Keratinocyte (primary cell): Measurements from ENCODE around the gene TDRD3. TPM values are rescaled to one million over a fixed set of nuclear protein-coding genes. Genes with fewer than 3 reads are reported as not detected.

Experiments used
- DNase-seq: peaks from one replicate; pipeline ENCODE4 v3.0.0-alpha.2; 2011; ENCODE audit warnings: low read depth, missing footprints, low spot score
- FAIRE-seq: peaks from 2 replicates; lab custom pipeline; 2011; peaks lifted over from hg19 to GRCh38; lab: Jason Lieb, UNC
- H2AFZ ChIP-seq: 2 replicates; pipeline ENCODE4 v1.6.0; 2012; ENCODE audit warnings: low read length, control low read depth, inconsistent platforms; ENCODE audit not compliant: control insufficient read depth
- H3K27ac ChIP-seq: 2 replicates; pipeline ENCODE4 v1.5.1; 2011; ENCODE audit warnings: low read length; ENCODE audit not compliant: control insufficient read depth, insufficient read depth
- H3K27me3 ChIP-seq: 3 replicates; pipeline ENCODE4 v1.6.0; 2011; ENCODE audit warnings: low read length; ENCODE audit not compliant: control insufficient read depth, insufficient read depth; ENCODE audit errors: extremely low read depth
- H3K36me3 ChIP-seq, 2 experiments: 2 replicates in 1 of 2; 3 replicates in 1 of 2; pipeline ENCODE4 v1.5.1; 2011; ENCODE audit warnings: low read length in 2 of 2, mild to moderate bottlenecking in 1 of 2; ENCODE audit not compliant: control insufficient read depth in 2 of 2, insufficient read depth in 2 of 2; ENCODE audit errors: extremely low read depth in 1 of 2
- H3K4me1 ChIP-seq: 3 replicates; pipeline ENCODE4 v1.5.1; 2011; ENCODE audit warnings: low read length; ENCODE audit not compliant: control insufficient read depth, insufficient read depth; ENCODE audit errors: extremely low read depth
- H3K4me2 ChIP-seq: 3 replicates; pipeline ENCODE4 v1.6.0; 2011; ENCODE audit warnings: low read depth, low read length; ENCODE audit not compliant: control insufficient read depth, insufficient read depth; ENCODE audit errors: extremely low read depth
- H3K4me3 ChIP-seq, 3 experiments: fragments of 200-600 bp in 1 of 3; sonication (generic) in 1 of 3; 2 replicates in 2 of 3; 3 replicates in 1 of 3; pipeline ENCODE4 v1.5.1; 2011 to 2016; ENCODE audit warnings: low read length in 3 of 3, mild to moderate bottlenecking in 3 of 3, control low read depth in 2 of 3, inconsistent platforms in 1 of 3, low read depth in 1 of 3, mixed read lengths in 1 of 3, mixed run types in 1 of 3, moderate library complexity in 1 of 3; ENCODE audit not compliant: control insufficient read depth in 2 of 3, insufficient read depth in 2 of 3; ENCODE audit errors: extremely low read depth in 1 of 3
- H3K79me2 ChIP-seq: 2 replicates; pipeline ENCODE4 v1.6.0; 2012; ENCODE audit warnings: low read length; ENCODE audit not compliant: control insufficient read depth, insufficient read depth
- H3K9ac ChIP-seq: 3 replicates; pipeline ENCODE4 v1.6.0; 2011; ENCODE audit warnings: low read length; ENCODE audit not compliant: control insufficient read depth, insufficient read depth; ENCODE audit errors: extremely low read depth
- H3K9me1 ChIP-seq: 3 replicates; pipeline ENCODE4 v1.6.0; 2011; ENCODE audit warnings: low read length; ENCODE audit not compliant: control insufficient read depth, insufficient read depth; ENCODE audit errors: extremely low read depth
- H3K9me3 ChIP-seq: 2 replicates; pipeline ENCODE4 v1.5.1; 2012; ENCODE audit warnings: low read depth, low read length; ENCODE audit not compliant: control insufficient read depth
- H4K20me1 ChIP-seq: 3 replicates; pipeline ENCODE4 v1.6.0; 2011; ENCODE audit warnings: low read length; ENCODE audit not compliant: control insufficient read depth, insufficient read depth; ENCODE audit errors: extremely low read depth
- CTCF ChIP-seq, 3 experiments: IDR thresholded peaks in 1 of 3; conservative IDR thresholded peaks in 1 of 3; optimal IDR thresholded peaks in 1 of 3; 2 replicates in 2 of 3; 3 replicates in 1 of 3; pipeline versions ENCODE3 to v1.5.1; 2011; ENCODE audit warnings: low read length in 3 of 3, mild to moderate bottlenecking in 3 of 3, moderate library complexity in 2 of 3, control low read depth in 1 of 3, inconsistent platforms in 1 of 3; ENCODE audit not compliant: insufficient read depth in 2 of 3; ENCODE audit errors: extremely low read depth in 1 of 3
- EZH2 ChIP-seq: IDR thresholded peaks from one replicate; pipeline ENCODE4 v1.6.1; 2012; ENCODE audit warnings: inconsistent platforms, mild to moderate bottlenecking, low read length, moderate library complexity
- dilution Hi-C: fragments of 300-500 bp; cut with MboI; formaldehyde crosslinking; loops from one replicate; pipeline ENCODE4 v1.7.0; 2020; ENCODE audit warnings: low sequenced_read_pairs; ENCODE audit not compliant: extremely low pct_ligation_motif_present
- polyA plus RNA-seq, 5 experiments: library from polyadenylated mRNA; depleted of rRNA in 3 of 5; stranded (reverse) in 3 of 5; stranded (forward) in 1 of 5; unstranded in 1 of 5; fragments of >200 nt; gene quantifications; 1 replicate in 1 of 5; 2 replicates in 3 of 5; 3 replicates in 1 of 5; pipeline versions ENCODE4 v1.2.1 to v1.2.3, GENCODE V29; 2011 to 2012; ENCODE audit warnings: missing spikeins in 2 of 5, low read depth in 1 of 5, low replicate concordance in 1 of 5

The TDRD3 gene
- polyA plus RNA-seq, 1 donor (not counting 4 experiments of a cell fraction or from before 2014, with no cell fraction given), result 10.7 TPM

- no peaks in the 10 kb centered on the region for H3K27me3 ChIP-seq
- no peaks in the 10 kb centered on the region for H3K36me3 ChIP-seq
- H2AFZ ChIP-seq, result no peak overlapping the region
- H3K9me3 ChIP-seq, result no peaks in the 10 kb centered on the region
- no peak overlapping the region for H3K9ac ChIP-seq
- H3K9me1 ChIP-seq, result no peaks in the 10 kb centered on the region
- no peak overlapping the region for H3K4me2 ChIP-seq
- no peak overlapping the region for H3K4me3 ChIP-seq
- H3K4me1 ChIP-seq, result no peaks in the 10 kb centered on the region
- FAIRE-seq (no peak), DNase-seq (no peak)
- TF ChIP-seq EZH2 (no peak), CTCF (optimal IDR thresholded peaks at IDR 0.05 in 1 of 3, IDR thresholded peaks at IDR 0.05 in 1 of 3, conservative IDR thresholded peaks at IDR 0.05 in 1 of 3; ENCODE audit: extremely low read depth in 1 of 3, insufficient read depth in 2 of 3, low read length in 3 of 3) (no peak)
- no peaks in the 10 kb centered on the region for H4K20me1 ChIP-seq
- dilution Hi-C loops, result no loop called here
- H3K27ac ChIP-seq, result no peak overlapping the region
- no peaks in the 10 kb centered on the region for H3K79me2 ChIP-seq
Measured at GRCh38 chr13:60479273-60479672, 82.3 kb downstream of the TDRD3 start.

GRCh38 chr13:60482012-60482411, 85.0 kb downstream of the TDRD3 start:
- H3K27ac ChIP-seq, result no peak overlapping the region
- H3K79me2 ChIP-seq, result no peaks in the 10 kb centered on the region
- H3K9me3 ChIP-seq, result no peaks in the 10 kb centered on the region
- DNase-seq (no peak), FAIRE-seq (no peak)
- H3K9me1 ChIP-seq, result no peaks in the 10 kb centered on the region
- TF ChIP-seq EZH2 (no peak), CTCF (optimal IDR thresholded peaks at IDR 0.05 in 1 of 3, IDR thresholded peaks at IDR 0.05 in 1 of 3, conservative IDR thresholded peaks at IDR 0.05 in 1 of 3; ENCODE audit: extremely low read depth in 1 of 3, insufficient read depth in 2 of 3, low read length in 3 of 3) (no peak)
- H3K4me3 ChIP-seq, result no peak overlapping the region
- no peak overlapping the region for H3K4me2 ChIP-seq
- no peaks in the 10 kb centered on the region for H3K36me3 ChIP-seq
- no peaks in the 10 kb centered on the region for H4K20me1 ChIP-seq
- H2AFZ ChIP-seq, result no peak overlapping the region
- H3K27me3 ChIP-seq, result no peaks in the 10 kb centered on the region
- H3K4me1 ChIP-seq, result no peaks in the 10 kb centered on the region
- no peak overlapping the region for H3K9ac ChIP-seq
- dilution Hi-C loops, result no loop called here
